IgD-negative memory B cell (primary cell): ENCODE results near the gene PHF10. TPM values are rescaled to one million over a fixed set of nuclear protein-coding genes. Genes with fewer than 3 reads are reported as not detected.

Source experiments
- H3K27ac Mint-ChIP-seq, 3 donors: one replicate each; pipeline ENCODE4 v1.8.0; 2020 to 2022; ENCODE audit warnings: mild to moderate bottlenecking in 3 of 3, mixed read lengths in 3 of 3, moderate library complexity in 1 of 3
- H3K27me3 Mint-ChIP-seq: one replicate; pipeline ENCODE4 v1.8.0; 2021; ENCODE audit warnings: mixed read lengths
- H3K36me3 Mint-ChIP-seq: one replicate; pipeline ENCODE4 v1.8.0; 2020; ENCODE audit warnings: mild to moderate bottlenecking, mixed read lengths
- H3K4me1 Mint-ChIP-seq, 3 donors: one replicate each; pipeline ENCODE4 v1.8.0; 2020 to 2022; ENCODE audit warnings: mixed read lengths in 3 of 3, mild to moderate bottlenecking in 1 of 3
- H3K4me3 Mint-ChIP-seq, 4 donors: one replicate each; pipeline ENCODE4 v1.8.0; 2020 to 2022; ENCODE audit warnings: mild to moderate bottlenecking in 4 of 4, mixed read lengths in 4 of 4, moderate library complexity in 3 of 4
- H3K9me3 Mint-ChIP-seq, 3 donors: one replicate each; pipeline ENCODE4 v1.8.0; 2020 to 2021; ENCODE audit warnings: mixed read lengths in 3 of 3, mild to moderate bottlenecking in 1 of 3
- polyA plus RNA-seq: library from polyadenylated mRNA; unstranded; fragments of 300-500 nt; fragmentation: Illumina TruSeq; gene quantifications from one replicate; pipeline ENCODE4 v1.2.3, GENCODE V29; 2021

PHF10 gene
- polyA plus RNA-seq, 1 donor from 2014 or later = 7.1 TPM

DNA sequence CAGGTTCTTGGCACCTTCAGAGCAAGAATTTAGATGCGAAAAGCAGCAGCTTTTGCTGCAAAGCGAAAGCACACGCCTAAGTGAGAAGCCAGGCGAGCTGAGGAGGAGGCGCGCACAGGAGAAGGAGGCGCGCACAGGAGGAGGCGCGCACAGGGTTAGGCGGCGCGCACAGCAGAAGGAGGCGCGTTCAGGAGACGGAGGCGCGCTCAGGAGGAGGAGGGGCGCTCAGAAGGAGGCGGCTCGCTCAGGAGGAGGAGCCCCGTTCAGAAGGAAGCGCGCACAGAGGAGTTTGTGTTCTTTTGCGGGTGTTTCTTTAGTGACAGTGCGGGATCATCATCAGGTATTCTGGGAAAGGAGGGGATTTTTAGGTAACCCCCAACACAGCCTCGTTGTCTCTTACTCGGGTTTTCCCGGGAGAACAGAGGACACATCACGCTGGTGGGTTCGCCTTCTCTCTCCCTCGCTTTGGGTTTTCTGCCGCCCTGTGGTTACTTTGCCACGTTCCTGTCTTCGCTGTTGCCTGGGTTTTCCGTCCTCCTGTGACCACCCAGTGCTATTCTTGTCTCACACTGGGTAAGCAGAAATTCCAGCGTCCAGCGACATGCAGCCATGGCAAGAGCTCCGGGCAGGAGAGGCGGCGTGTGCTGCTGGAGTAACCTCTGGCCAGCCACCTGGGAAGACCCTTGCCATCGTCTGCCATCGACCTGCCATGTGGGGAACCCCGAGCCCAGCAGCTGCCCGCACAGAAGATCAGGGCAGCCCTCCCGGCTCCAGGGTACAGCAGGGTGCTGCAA, 69.5 kb downstream of the PHF10 start:
- Mint-ChIP-seq H3K9me3 (no peaks in the 10 kb centered on the region), H3K36me3 (peaks cover 4% of the 10 kb centered on the region), H3K27ac (peak overlapping the region; percentile 4 to 51 (median 33)), H3K4me3 (peak overlapping the region; percentile 88 to 98 (median 94)), H3K4me1 (peaks cover 3 to 7% (median 7%) of the 10 kb centered on the region in 3 donors), H3K27me3 (no peaks in the 10 kb centered on the region)

Other genes with a start within 250 kb of the PHF10 start
- gene WDR27, start 22.5 kb downstream of the PHF10 start, polyA plus RNA-seq = 8.6 TPM
- 7.8 TPM for gene C6orf120, start 22.4 kb downstream of the PHF10 start, polyA plus RNA-seq
- gene DYNLT2, start 27.1 kb upstream of the PHF10 start, polyA plus RNA-seq = 1.0 TPM
- 9.0 TPM for gene ERMARD, start 27.1 kb upstream of the PHF10 start, polyA plus RNA-seq